SKM-1 treated with dmso at 0.1 percent for 144 hours (cell line): ENCODE results near the gene SCP2.

ENCODE experiments used
- DNase-seq: peaks from one replicate; lab custom pipeline; 2025; ENCODE audit not compliant: unreplicated experiment; lab: John Stamatoyannopoulos, UW

SCP2 gene

GRCh38 chr1:53066891-53067738, 140.0 kb downstream of the SCP2 start:
- DNase-seq: no peak

- DNase-seq: no peak
These were observed 140.8 kb downstream of the SCP2 start for GRCh38 chr1:53067886-53068285.

GRCh38 chr1:53068314-53069099, 141.4 kb downstream of the SCP2 start:
- DNase-seq: no peak

GRCh38 chr1:53069265-53069662, 142.2 kb downstream of the SCP2 start:
- DNase-seq: no peak

- DNase-seq: no peak
These were observed 142.7 kb downstream of the SCP2 start for GRCh38 chr1:53069663-53070327.

GRCh38 chr1:53070621-53071020, 143.5 kb downstream of the SCP2 start:
- no peak for DNase-seq

GRCh38 chr1:53071167-53071865, 144.2 kb downstream of the SCP2 start:
- no peak for DNase-seq

- no peak for DNase-seq
These were observed 144.8 kb downstream of the SCP2 start for GRCh38 chr1:53071915-53072314.

GRCh38 chr1:53073287-53073686, 146.2 kb downstream of the SCP2 start:
- DNase-seq: no peak

GRCh38 chr1:53073868-53074311, 146.8 kb downstream of the SCP2 start:
- no peak for DNase-seq

GRCh38 chr1:53074313-53075154, 147.5 kb downstream of the SCP2 start:
- no peak for DNase-seq

- no peak for DNase-seq
These were observed 148.1 kb downstream of the SCP2 start for GRCh38 chr1:53075206-53075605.

- DNase-seq: no peak
These were observed 148.7 kb downstream of the SCP2 start for GRCh38 chr1:53075761-53076163.

- DNase-seq: no peak
These were observed 149.1 kb downstream of the SCP2 start for GRCh38 chr1:53076165-53076564.

- no peak for DNase-seq
These were observed 149.9 kb downstream of the SCP2 start for GRCh38 chr1:53076721-53077598.

GRCh38 chr1:53077599-53077965, 150.5 kb downstream of the SCP2 start:
- no peak for DNase-seq

GRCh38 chr1:53078333-53079101, 151.4 kb downstream of the SCP2 start:
- no peak for DNase-seq

GRCh38 chr1:53079251-53079650, 152.2 kb downstream of the SCP2 start:
- no peak for DNase-seq
